GM23338 (cell line): ENCODE results near the gene HAT1. TPM values are rescaled to one million over a fixed set of nuclear protein-coding genes. Genes with fewer than 3 reads are reported as not detected.

Experiments used
- ATAC-seq: fragments of 200-7000 bp; cut with Tn5 transposase; 3 replicates; pipeline ENCODE4 v1.9.1; 2020
- DNase-seq: peaks from one replicate; pipeline ENCODE4 v3.0.0-alpha.2; 2015; ENCODE audit warnings: low spot score
- H2AFZ ChIP-seq: fragments of 200-600 bp; sonication (generic); 2 replicates; pipeline ENCODE4 v1.8.0; 2016; ENCODE audit warnings: antibody characterized with exemption, mild to moderate bottlenecking, moderate library complexity
- H3F3A ChIP-seq: fragments of 200-600 bp; sonication (generic); replicated peaks from 2 replicates; pipeline ENCODE4 v1.8.0; 2017; ENCODE audit warnings: antibody characterized with exemption, mixed run types, low read depth
- H3K27ac ChIP-seq: fragments of 200-600 bp; sonication (generic); 2 replicates; pipeline ENCODE4 v1.6.1; 2016; ENCODE audit warnings: low read depth
- H3K27me3 ChIP-seq: fragments of 200-600 bp; sonication (generic); 2 replicates; pipeline ENCODE4 v1.8.0; 2016; ENCODE audit warnings: mild to moderate bottlenecking, mixed run types, moderate library complexity; ENCODE audit not compliant: insufficient read depth
- H3K36me3 ChIP-seq: fragments of 200-600 bp; sonication (generic); 2 replicates; pipeline ENCODE4 v1.8.0; 2016; ENCODE audit warnings: mild to moderate bottlenecking; ENCODE audit not compliant: insufficient read depth
- H3K4me1 ChIP-seq: fragments of 200-600 bp; sonication (generic); 2 replicates; pipeline ENCODE4 v1.8.0; 2016; ENCODE audit warnings: mild to moderate bottlenecking, moderate library complexity; ENCODE audit not compliant: insufficient read depth
- H3K4me2 ChIP-seq: fragments of 200-600 bp; sonication (generic); 2 replicates; pipeline ENCODE4 v1.7.1; 2017; ENCODE audit warnings: mixed run types
- H3K4me3 ChIP-seq: fragments of 200-600 bp; sonication (generic); 2 replicates; pipeline ENCODE4 v1.6.1; 2016; ENCODE audit warnings: mixed run types
- H3K79me2 ChIP-seq: fragments of 200-600 bp; sonication (generic); replicated peaks from 2 replicates; pipeline ENCODE4 v1.8.0; 2017; ENCODE audit warnings: mild to moderate bottlenecking; ENCODE audit not compliant: insufficient read depth
- H3K9me2 ChIP-seq: fragments of 200-600 bp; sonication (generic); 2 replicates; pipeline ENCODE4 v1.8.0; 2017; ENCODE audit not compliant: insufficient read depth
- H4K20me1 ChIP-seq: fragments of 200-600 bp; sonication (generic); replicated peaks from 2 replicates; pipeline ENCODE4 v1.8.0; 2017; ENCODE audit warnings: mild to moderate bottlenecking; ENCODE audit not compliant: insufficient read depth
- H3K27ac Mint-ChIP-seq: 2 replicates; pipeline ENCODE4 v1.8.0; 2020; ENCODE audit warnings: inconsistent platforms, mild to moderate bottlenecking, moderate library complexity, mixed read lengths
- H3K27me3 Mint-ChIP-seq: 3 replicates; pipeline ENCODE4 v1.8.0; 2022; ENCODE audit warnings: low read depth, mild to moderate bottlenecking, moderate library complexity, mixed read lengths, inconsistent platforms; ENCODE audit not compliant: insufficient read depth, poor library complexity
- H3K36me3 Mint-ChIP-seq: 3 replicates; pipeline ENCODE4 v1.8.0; 2021; ENCODE audit warnings: low read depth, mild to moderate bottlenecking, inconsistent platforms, moderate library complexity, mixed read lengths
- H3K4me1 Mint-ChIP-seq: 3 replicates; pipeline ENCODE4 v1.8.0; 2020; ENCODE audit warnings: mild to moderate bottlenecking, inconsistent platforms, mixed read lengths
- H3K4me3 Mint-ChIP-seq: 3 replicates; pipeline ENCODE4 v1.8.0; 2021; ENCODE audit warnings: moderate library complexity, mild to moderate bottlenecking, inconsistent platforms, mixed read lengths
- H3K9me3 Mint-ChIP-seq: 3 replicates; pipeline ENCODE4 v1.8.0; 2020; ENCODE audit warnings: moderate library complexity, mild to moderate bottlenecking, inconsistent platforms, mixed read lengths
- CTCF ChIP-seq, 2 experiments: fragments of 200-600 bp in 1 of 2; sonication (generic) in 1 of 2; conservative IDR thresholded peaks; 2 replicates each; pipeline versions ENCODE4 v1.5.1 to v1.6.1; 2016 to 2017; ENCODE audit warnings: antibody characterized with exemption in 2 of 2, low read depth in 2 of 2, mild to moderate bottlenecking in 2 of 2, moderate library complexity in 1 of 2
- EZH2 ChIP-seq: fragments of 200-600 bp; sonication (generic); IDR thresholded peaks from one replicate; pipeline ENCODE4 v1.8.0; 2017; ENCODE audit warnings: antibody characterized with exemption, mild to moderate bottlenecking, low read depth; ENCODE audit not compliant: unreplicated experiment
- REST ChIP-seq: IDR thresholded peaks from one replicate; pipeline ENCODE4 v1.6.1; 2018; ENCODE audit warnings: antibody characterized with exemption; ENCODE audit not compliant: unreplicated experiment
- ZNF331 ChIP-seq: fragments of 250-450 bp; sonication (Bioruptor Pico); IDR thresholded peaks from 2 replicates; pipeline ENCODE4 v1.5.0; 2020; ENCODE audit warnings: low read depth, mild to moderate bottlenecking, moderate library complexity
- ZNF462 ChIP-seq: fragments of 250-450 bp; sonication (Bioruptor Pico); IDR thresholded peaks from 2 replicates; pipeline ENCODE4 v1.5.0; 2020; ENCODE audit warnings: mild to moderate bottlenecking, moderate library complexity
- polyA plus RNA-seq: library from polyadenylated mRNA; unstranded; fragments of >200 nt; fragmentation: Nextera tagmentation; extraction: Ambion mirVana; gene quantifications from 2 replicates; pipeline ENCODE4 v1.2.1, GENCODE V29; 2016
- total RNA-seq: library from RNA; depleted of rRNA; stranded (reverse); fragments of >200 nt; shearing (Covaris generic); gene quantifications from 2 replicates; pipeline ENCODE4 v1.2.3, GENCODE V29; 2014

The HAT1 gene
- total and polyA plus RNA-seq, 2 experiments from 2014 or later = 67.2 to 67.5 TPM

GRCh38 chr2:171991027-171991426 is 68.8 kb downstream of the HAT1 start:
- Histone ChIP-seq H3K36me3 (no peaks in the 10 kb centered on the region), H3K4me3 (no peak overlapping the region), H3K79me2 (no peaks in the 10 kb centered on the region), H3K27ac (no peak overlapping the region), H3K4me1 (no peaks in the 10 kb centered on the region), H3K4me2 (no peak overlapping the region), H3K27me3 (no peaks in the 10 kb centered on the region), H3K9me2 (no peaks in the 10 kb centered on the region), H2AFZ (0 out of 2 replicates have a peak overlapping the region, but pooled peaks have one; percentile 12), H4K20me1 (no peaks in the 10 kb centered on the region), H3F3A (no peaks in the 10 kb centered on the region)
- no peaks in the 10 kb centered on the region for H3K36me3 Mint-ChIP-seq
- DNase-seq (no peak), ATAC-seq (no peak)
- no peaks in the 10 kb centered on the region for H3K27me3 Mint-ChIP-seq
- H3K4me3 Mint-ChIP-seq = no peak overlapping the region
- H3K9me3 Mint-ChIP-seq = no peaks in the 10 kb centered on the region
- no peaks in the 10 kb centered on the region; the same call in 2 of the 3 replicates for H3K4me1 Mint-ChIP-seq
- H3K27ac Mint-ChIP-seq = no peak overlapping the region
- TF ChIP-seq REST = no peak
- no peak for TF ChIP-seq ZNF331 (CRISPR knock-in tag)
- no peak for TF ChIP-seq EZH2
- no peak for TF ChIP-seq CTCF (conservative IDR thresholded peaks at IDR 0.05; ENCODE audit: low read depth in 2 of 2)

- Histone ChIP-seq H3K27ac (no peak overlapping the region), H3K36me3 (no peaks in the 10 kb centered on the region), H3K4me2 (no peak overlapping the region), H3K4me3 (no peak overlapping the region), H3K79me2 (no peaks in the 10 kb centered on the region), H3K4me1 (no peaks in the 10 kb centered on the region), H4K20me1 (no peaks in the 10 kb centered on the region), H2AFZ (0 out of 2 replicates have a peak overlapping the region, but pooled peaks have one; percentile 12), H3K27me3 (peaks cover 16% of the 10 kb centered on the region), H3K9me2 (no peaks in the 10 kb centered on the region), H3F3A (no peaks in the 10 kb centered on the region)
- peaks cover 11% of the 10 kb centered on the region for H3K4me1 Mint-ChIP-seq
- no peak overlapping the region for H3K27ac Mint-ChIP-seq
- H3K4me3 Mint-ChIP-seq = no peak overlapping the region
- no peaks in the 10 kb centered on the region for H3K36me3 Mint-ChIP-seq
- H3K9me3 Mint-ChIP-seq = no peaks in the 10 kb centered on the region
- peaks cover 7% of the 10 kb centered on the region for H3K27me3 Mint-ChIP-seq
- DNase-seq = no peak
- ATAC-seq = no peak
- no peak for TF ChIP-seq ZNF462 (CRISPR knock-in tag)
These were observed 73.3 kb downstream of the HAT1 start for GRCh38 chr2:171995586-171995985.
